Ascending aorta (tissue), 2 donors: Measurements from ENCODE around the gene IL12B. TPM values are rescaled to one million over a fixed set of nuclear protein-coding genes. Genes with fewer than 3 reads are reported as not detected.
"Not testable (repeated sequence)": the region's sequence is repeated elsewhere in the genome, so short reads cannot be mapped to it uniquely, and the experiment has no call there.

Experiments
- DNase-seq, 2 donors: peaks; one replicate each; pipeline ENCODE4 v3.0.0-alpha.2; 2019; ENCODE audit warnings: low spot score in 2 of 2
- H3K27ac ChIP-seq, 2 donors: fragments of 200-600 bp; sonication (generic); one replicate each; pipeline ENCODE4 v1.5.1; 2016 to 2017; ENCODE audit warnings: mild to moderate bottlenecking in 1 of 2
- H3K27me3 ChIP-seq: fragments of 200-600 bp; sonication (generic); one replicate; pipeline ENCODE4 v1.5.1; 2017
- H3K36me3 ChIP-seq, 2 donors: fragments of 200-600 bp; sonication (generic); one replicate each; pipeline ENCODE4 v1.5.1; 2016
- H3K4me1 ChIP-seq, 2 donors: fragments of 200-600 bp; sonication (generic); one replicate each; pipeline ENCODE4 v1.5.1; 2016 to 2017; ENCODE audit warnings: mild to moderate bottlenecking in 1 of 2
- H3K4me3 ChIP-seq, 2 donors: fragments of 200-600 bp; sonication (generic); one replicate each; pipeline ENCODE4 v1.5.1; 2016 to 2017; ENCODE audit warnings: mild to moderate bottlenecking in 1 of 2
- H3K9me3 ChIP-seq, 2 donors: fragments of 200-600 bp; sonication (generic); one replicate each; pipeline ENCODE4 v1.5.1; 2016
- CTCF ChIP-seq, 3 experiments: fragments of 200-600 bp in 2 of 3; fragments of 450-650 bp in 1 of 3; sonication (generic) in 2 of 3; IDR thresholded peaks; one replicate each; pipeline ENCODE4 v1.5.1; 2016 to 2019; ENCODE audit warnings: antibody characterized with exemption in 3 of 3, mild to moderate bottlenecking in 1 of 3, moderate library complexity in 1 of 3
- intact Hi-C: fragments of 100-400 bp; cut with DNase I; formaldehyde crosslinking; loops from one replicate; pipeline ENCODE4 v1.15.1; 2023
- total RNA-seq: library from RNA; depleted of rRNA; stranded (reverse); fragments of >200 nt; gene quantifications from one replicate; pipeline ENCODE4 v1.1.0, GENCODE V29; 2016

The IL12B gene
- total RNA-seq, 1 donor from 2014 or later, result not detected

DNA sequence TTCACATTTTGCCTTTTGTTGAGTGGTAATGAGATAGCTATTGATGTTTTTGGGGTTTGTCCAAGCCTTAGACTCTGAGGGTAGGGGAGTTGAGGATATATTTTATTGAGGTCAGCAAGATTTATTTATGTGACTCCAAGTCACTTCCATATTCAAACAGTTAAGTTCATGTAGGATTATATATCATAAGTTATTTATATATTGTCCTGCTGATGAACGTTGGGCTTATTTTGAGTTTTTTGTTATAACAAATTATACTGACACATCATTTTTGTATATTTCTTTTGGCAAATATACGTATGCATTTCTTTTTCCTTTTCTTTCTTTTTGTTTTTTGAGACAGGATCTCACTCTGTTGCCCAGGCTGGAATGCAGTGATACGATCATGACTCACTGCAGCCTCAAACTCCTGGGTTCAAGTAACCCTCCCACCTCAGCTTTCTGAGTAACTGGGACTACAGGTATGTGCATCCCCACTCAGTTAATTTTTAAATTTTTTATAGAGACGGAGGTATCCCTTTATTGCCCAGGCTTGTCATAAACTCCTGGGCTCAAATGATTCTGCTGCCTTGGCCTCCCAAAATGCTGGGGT is 23.5 kb upstream of the IL12B start:
- TF ChIP-seq CTCF (IDR thresholded peaks at IDR 0.05), result no peak
- Histone ChIP-seq H3K4me3 (no peak overlapping the region), H3K9me3 (no peaks in the 10 kb centered on the region), H3K36me3 (no peaks in the 10 kb centered on the region), H3K27ac (no peak overlapping the region), H3K27me3 (no peaks in the 10 kb centered on the region), H3K4me1 (no peaks in the 10 kb centered on the region)
- intact Hi-C loops, result no loop called here
- DNase-seq, result no peak

DNA sequence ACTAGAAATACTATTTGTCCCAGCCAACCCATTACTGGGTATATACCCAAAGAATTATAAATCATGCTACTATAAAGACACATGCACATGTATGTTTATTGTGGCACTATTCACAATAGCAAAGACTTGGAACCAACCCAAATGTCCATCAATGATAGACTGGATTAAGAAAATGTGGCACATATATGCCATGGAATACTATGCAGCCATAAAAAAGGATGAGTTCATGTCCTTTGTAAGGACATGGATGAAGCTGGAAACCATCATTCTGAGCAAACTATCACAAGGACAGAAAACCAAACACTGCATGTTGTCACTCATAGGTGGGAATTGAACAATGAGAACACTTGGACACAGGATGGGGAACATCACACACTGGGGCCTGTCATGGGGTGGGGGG is 20.4 kb upstream of the IL12B start:
- not testable (repeated sequence) for H3K9me3 ChIP-seq

GRCh38 chr5:159350216-159350615 is 19.9 kb upstream of the IL12B start:
- DNase-seq, H3K9me3 ChIP-seq, H3K36me3 ChIP-seq, intact Hi-C loops, H3K4me1 ChIP-seq, H3K4me3 ChIP-seq, H3K27me3 ChIP-seq, H3K27ac ChIP-seq: not testable (repeated sequence)

More for the DNA sequence above, 20.4 kb upstream of the IL12B start:
- H3K4me1 ChIP-seq, H3K4me3 ChIP-seq, intact Hi-C loops, DNase-seq, H3K36me3 ChIP-seq, H3K27me3 ChIP-seq, H3K27ac ChIP-seq: not testable (repeated sequence)

GRCh38 chr5:159345861-159346260 is 15.6 kb upstream of the IL12B start:
- intact Hi-C loops, result no loop called here
- no peak for DNase-seq
- H3K9me3 ChIP-seq, result peaks cover 0 to 9% of the 10 kb centered on the region in 2 donors
- no peak overlapping the region for H3K27ac ChIP-seq
- H3K27me3 ChIP-seq, result no peaks in the 10 kb centered on the region
- H3K36me3 ChIP-seq, result no peaks in the 10 kb centered on the region
- no peak for TF ChIP-seq CTCF (IDR thresholded peaks at IDR 0.05)
- H3K4me1 ChIP-seq, result no peaks in the 10 kb centered on the region
- H3K4me3 ChIP-seq, result no peak overlapping the region

DNA sequence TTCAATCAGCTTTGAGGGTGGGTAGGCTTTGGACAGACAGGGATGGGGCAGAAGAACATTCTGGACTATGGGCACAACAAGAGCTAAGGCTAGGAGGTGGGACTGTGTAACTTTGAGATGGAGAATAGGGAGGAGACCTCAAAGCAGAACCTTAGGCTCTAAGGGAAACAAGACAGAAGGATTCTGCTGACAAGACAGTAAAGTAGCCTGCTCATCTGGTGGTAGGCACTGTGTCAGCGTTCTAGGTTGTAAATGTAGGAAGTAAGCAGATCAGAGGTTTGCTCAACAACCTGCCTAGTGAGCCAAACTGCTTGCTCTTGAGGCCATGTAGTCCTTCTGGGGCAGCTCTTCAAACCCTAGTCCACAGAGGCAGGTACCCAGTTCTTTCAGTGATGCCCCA is 15.0 kb upstream of the IL12B start:
- no peak for DNase-seq
- H3K27ac ChIP-seq, result no peak overlapping the region
- intact Hi-C loops, result no loop called here
- H3K4me1 ChIP-seq, result no peaks in the 10 kb centered on the region
- H3K9me3 ChIP-seq, result peaks cover 0 to 9% of the 10 kb centered on the region in 2 donors
- H3K27me3 ChIP-seq, result no peaks in the 10 kb centered on the region
- no peaks in the 10 kb centered on the region for H3K36me3 ChIP-seq
- TF ChIP-seq CTCF (IDR thresholded peaks at IDR 0.05), result no peak
- no peak overlapping the region for H3K4me3 ChIP-seq

GRCh38 chr5:159343295-159344094 is 13.2 kb upstream of the IL12B start:
- no peak for TF ChIP-seq CTCF (IDR thresholded peaks at IDR 0.05)
- Histone ChIP-seq H3K27ac (no peak overlapping the region), H3K4me3 (no peak overlapping the region), H3K4me1 (no peaks in the 10 kb centered on the region), H3K9me3 (peaks cover 0 to 9% of the 10 kb centered on the region in 2 donors), H3K27me3 (no peaks in the 10 kb centered on the region), H3K36me3 (no peaks in the 10 kb centered on the region)
- no peak for DNase-seq
- intact Hi-C loops, result no loop called here
